Activated gamma-delta T cell treated with Interleukin-2 at 50 U/mL for 16 hours (primary cell): ENCODE measurements around the gene LANCL1.

ENCODE experiments used
- DNase-seq: peaks from one replicate; pipeline ENCODE4 v3.0.0-alpha.2; 2020

Gene LANCL1

GRCh38 chr2:210476194-210477128, at the start of gene LANCL1:
LANCL1 (minus strand) TSS chr2:210476759; CDS start chr2:210476396, 363 bp downstream.
- DNase-seq = peak; percentile 80

DNA sequence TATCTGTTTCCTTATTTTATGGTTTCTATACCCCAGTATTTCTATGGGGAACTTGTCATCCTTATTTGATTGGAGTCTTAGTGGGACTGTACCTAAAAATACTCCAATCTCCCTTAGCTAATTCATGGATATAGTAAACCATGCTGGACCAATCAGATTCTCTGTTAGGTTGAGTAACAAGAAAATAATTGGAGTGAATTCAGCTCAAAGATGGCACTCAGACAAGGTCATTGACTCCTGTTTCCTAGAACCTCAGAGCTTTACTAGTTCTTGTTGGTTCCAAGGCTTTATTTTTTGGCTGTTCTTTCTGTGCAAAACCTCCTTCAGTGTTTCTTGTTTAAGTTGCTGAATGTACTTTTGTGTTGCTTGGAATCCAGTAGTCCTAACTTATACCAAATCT, 48.0 kb upstream of the LANCL1 start:
- DNase-seq = no peak

- DNase-seq = no peak
Measured at GRCh38 chr2:210523650-210524289, 47.2 kb upstream of the LANCL1 start.

DNA sequence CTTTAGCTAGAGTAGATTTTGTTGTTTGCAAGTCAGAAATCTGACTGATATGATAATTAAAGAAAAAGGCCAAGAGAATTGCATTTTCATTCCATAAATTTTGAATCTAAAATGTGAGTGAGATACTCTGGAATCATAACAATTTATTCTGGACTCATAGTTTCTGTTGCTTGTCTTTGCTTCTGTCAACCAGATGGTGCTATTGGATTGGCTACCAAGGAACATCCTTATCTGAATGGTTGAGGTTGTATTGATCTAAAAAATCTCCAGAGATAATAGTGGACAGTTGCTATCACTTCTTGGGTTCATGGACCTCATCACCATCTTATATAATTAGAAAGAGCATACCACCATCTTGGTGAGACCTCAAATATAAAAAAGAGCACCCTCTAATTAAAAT, 45.8 kb upstream of the LANCL1 start:
- no peak for DNase-seq

GRCh38 chr2:210519594-210519993, 43.0 kb upstream of the LANCL1 start:
- no peak for DNase-seq

GRCh38 chr2:210517264-210517663, 40.7 kb upstream of the LANCL1 start:
- no peak for DNase-seq

DNA sequence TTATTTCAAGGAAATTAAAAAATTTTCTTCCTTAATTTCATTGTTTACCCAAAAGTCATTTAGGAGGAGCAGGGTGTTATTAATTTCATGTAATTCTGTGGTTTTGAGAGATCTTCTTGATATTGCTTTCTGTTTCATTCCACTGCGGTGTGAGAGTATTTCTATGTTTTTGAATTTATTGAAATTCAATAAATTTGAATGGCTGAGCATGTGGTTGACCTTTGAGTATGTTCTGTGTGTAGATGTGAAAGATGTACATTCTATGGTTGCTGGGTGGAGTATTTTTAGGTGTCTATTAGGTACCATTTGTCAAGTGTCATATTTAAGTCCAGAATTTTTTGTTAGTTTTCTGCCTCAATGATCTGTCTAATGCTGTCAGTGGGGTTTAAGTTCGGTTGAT, 39.4 kb upstream of the LANCL1 start:
- DNase-seq = no peak

DNA sequence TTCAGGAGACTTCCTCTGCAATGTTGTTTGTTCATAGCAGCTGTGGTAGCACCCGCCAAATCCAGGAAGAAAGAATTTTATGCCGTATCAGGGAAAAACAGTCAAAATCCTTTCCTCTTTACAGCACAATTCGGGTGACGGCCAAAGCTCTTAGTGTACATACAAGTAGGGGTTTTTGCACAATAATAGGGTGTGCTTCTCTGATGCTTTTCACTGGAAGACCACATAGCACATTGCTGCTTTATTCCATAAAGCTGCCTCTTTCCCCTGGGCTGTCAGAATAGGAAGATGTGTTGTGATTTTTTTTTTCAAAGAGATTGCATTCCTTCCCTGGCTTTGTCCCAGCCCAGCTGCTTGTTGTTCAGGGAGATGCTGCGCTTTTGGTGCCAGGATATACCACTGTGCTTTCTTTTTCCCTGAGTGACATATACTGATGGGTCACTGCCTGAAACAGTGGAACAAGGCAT, 27.2 kb upstream of the LANCL1 start:
- DNase-seq = no peak

- no peak for DNase-seq
Measured at GRCh38 chr2:210503001-210503623, 26.6 kb upstream of the LANCL1 start.

DNA sequence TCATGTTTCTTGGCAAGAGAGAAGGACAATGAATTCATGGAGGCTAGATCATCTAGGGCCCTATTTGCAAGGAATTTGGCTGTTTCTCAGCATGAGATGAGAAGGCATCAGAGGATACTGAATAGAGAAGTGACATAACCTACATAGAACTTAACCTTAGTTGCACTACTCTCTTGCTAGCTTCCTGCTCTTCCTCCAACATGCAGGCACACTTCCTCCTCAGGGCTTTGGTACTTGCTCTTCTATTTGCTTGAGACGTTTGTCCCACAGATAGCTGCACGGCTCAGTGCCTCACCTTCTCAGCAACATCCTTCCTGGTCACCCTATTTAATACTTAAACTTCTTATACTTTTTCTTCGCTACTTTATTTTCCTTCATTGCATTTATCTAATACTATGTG, 20.0 kb upstream of the LANCL1 start:
- DNase-seq = no peak

DNA sequence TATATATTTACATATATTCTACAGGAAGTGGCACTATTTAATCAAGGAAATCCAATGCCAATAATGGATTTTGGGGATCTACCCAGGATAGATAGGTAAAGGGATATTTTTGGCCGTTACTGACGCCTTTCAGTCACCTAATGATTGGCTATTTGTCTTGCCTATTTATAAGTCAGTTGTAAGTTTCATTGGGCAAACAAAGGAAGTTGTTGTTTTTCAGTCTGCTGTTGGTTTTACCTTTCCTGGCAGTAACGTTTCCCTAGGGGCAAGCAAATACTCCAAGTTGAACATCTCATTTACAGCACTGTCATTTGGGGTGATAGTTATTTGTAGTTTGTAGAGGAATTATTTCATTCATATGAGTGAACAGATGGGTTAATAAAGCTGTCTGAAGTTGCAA, 17.0 kb upstream of the LANCL1 start:
- DNase-seq = no peak

DNA sequence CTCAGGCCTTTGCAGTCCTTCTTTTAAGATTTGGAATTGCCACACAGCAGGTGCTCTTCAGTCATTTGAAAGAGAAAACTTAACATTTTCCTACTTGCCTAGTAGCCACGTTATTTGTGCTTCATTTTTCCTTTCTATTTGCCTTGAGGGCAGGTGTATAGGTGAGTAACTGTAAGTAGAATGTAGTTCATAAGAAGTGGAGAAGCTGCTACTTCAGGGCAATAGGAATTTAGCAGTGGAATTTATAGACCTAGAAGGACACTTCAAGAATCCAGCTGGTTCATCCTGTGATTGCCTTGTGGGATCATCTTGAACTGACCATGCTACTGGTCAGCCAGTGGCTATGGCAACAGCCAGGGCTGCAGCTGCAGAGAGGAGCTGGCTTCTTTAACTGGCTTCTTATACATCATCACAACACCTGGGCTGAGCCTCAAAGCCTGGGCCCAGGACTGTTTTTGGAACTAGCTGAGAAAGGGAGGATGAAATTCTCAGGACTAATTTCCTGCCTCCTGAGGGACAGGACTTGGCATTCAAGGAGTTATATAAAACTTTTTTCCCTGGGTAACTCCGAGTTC, 5.1 kb upstream of the LANCL1 start:
- no peak for DNase-seq

DNA sequence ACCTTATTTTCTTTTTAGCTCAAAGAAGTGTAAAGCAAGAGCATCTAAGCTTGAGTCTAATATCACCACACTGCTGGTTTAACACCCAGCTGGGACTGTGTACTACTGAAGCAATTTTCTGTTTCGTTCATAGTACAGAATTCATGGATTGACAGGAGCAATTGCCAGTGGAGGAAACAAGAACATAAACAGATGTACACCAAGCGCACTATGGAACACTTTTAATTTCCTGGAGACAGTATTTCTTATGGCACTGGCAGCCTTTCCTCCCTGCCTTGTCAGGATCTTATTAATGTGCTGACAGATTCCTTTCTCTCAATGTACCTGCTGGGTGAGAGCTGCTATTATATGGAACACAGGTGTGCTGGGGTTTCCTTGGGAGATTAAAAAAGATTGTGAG, 4.2 kb upstream of the LANCL1 start:
- no peak for DNase-seq

GRCh38 chr2:210480079-210480478, 3.5 kb upstream of the LANCL1 start:
- DNase-seq = no peak

GRCh38 chr2:210478661-210479060, 2.1 kb upstream of the LANCL1 start:
- DNase-seq = no peak

DNA sequence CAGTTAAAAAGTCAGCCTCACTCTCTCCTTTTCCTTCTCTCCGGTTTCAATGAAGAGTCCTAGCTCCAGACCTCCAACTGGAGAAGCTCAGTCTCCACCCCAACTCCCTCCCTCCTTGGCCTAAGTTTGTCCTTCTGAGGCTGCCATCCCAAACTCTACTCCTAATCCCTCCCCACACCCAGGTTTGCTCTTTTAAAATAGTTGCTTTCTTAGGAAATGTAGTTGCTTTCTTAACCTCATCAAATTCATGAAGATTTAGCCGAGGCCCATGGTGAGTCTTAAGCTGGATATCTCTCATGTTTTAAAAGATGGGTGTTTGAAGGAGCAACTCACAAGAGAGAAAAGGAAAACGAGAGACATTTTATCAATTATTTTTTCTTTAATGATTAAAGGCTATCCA, 937 bp upstream of the LANCL1 start:
- no peak for DNase-seq

- DNase-seq = no peak
Measured at GRCh38 chr2:210475706-210476105, 853 bp downstream of the LANCL1 start.

GRCh38 chr2:210474776-210475175, 1.8 kb downstream of the LANCL1 start:
- DNase-seq = no peak

DNA sequence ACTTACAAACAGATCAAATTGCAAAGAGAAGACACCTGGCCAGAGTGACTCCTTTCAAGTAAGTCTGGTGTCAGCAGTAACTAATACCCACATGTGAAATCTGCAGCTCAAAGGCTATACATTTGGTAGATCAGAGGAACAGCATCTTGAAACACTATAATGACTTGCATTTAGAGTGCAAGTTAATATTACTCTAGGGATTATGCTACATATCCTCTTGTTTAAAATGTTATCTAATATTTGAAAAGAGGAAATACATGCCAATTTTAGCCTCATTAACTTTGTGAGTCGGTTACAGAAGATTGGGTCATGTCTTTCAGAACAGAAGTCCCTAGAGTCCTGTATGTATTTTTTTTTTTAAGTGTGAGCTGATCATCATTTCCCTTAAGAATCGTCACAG, 15.2 kb downstream of the LANCL1 start:
- no peak for DNase-seq

DNA sequence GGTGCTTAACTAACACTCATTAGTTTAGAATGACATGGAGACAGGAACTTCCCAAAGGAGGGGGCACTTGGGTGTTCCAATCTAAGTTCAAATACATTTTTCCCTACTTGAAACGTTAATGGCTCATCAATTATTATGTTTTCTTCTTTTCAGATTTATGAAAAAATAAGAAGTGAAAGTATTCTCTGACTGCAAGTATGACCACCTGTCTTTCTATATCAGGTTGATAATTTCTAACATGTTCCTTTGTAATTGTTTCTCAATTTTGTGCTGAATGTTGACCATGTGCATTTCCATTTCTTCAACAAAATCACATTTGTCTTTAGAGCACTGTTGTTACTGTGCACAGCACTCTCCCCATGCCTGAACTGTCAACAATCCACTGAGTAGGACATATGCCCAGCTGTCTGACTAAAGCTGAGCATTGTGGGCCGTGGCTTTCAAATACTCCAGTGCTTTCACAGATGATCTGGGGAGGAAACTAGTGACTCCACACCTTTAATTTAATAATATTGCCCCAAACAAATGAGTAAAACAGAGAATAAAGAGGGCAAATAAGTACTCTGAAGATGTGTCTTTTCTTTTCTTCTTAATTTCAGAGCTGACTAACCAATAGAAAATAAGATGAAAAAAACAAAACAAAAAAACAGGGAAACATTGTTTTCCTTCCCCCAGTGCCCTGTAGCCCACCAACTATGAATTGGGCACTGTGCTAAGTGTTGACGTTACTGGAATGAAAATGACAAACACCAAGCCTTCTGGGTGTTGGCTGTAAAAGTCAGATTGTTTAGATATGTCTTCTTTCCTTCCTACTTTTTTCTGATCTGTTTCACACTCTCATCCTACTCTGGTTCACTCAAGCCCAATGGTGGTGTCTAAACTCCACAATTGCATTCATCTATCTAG, 16.0 kb downstream of the LANCL1 start:
- no peak for DNase-seq

- DNase-seq = no peak
Measured at GRCh38 chr2:210459880-210460279, 16.7 kb downstream of the LANCL1 start.

GRCh38 chr2:210459407-210459806, 17.2 kb downstream of the LANCL1 start:
- no peak for DNase-seq
